GM21447 (cell line): ENCODE results near the gene VAMP1.
A peak's percentile ranks its signal among the peaks of the same experiment; 100 is the strongest.
"Not testable (repeated sequence)": the region's sequence is repeated elsewhere in the genome, so short reads cannot be mapped to it uniquely, and the experiment has no call there.

Source experiments
- ATAC-seq: cut with Tn5 transposase; IDR thresholded peaks from one replicate; pipeline ENCODE4 v1.9.1; 2021; ENCODE audit not compliant: unreplicated experiment

VAMP1 gene

GRCh38 chr12:6470375-6471163 is at the start of gene VAMP1:
Gene VAMP1, minus strand, starts transcription at chr12:6470677. Its CDS starts 146 bp downstream, at chr12:6470531.
- peak; percentile 87 for ATAC-seq

- ATAC-seq: no peak
Measured at GRCh38 chr12:6520186-6520585, 49.7 kb upstream of the VAMP1 start.

- no peak for ATAC-seq
Measured at GRCh38 chr12:6508087-6508486, 37.6 kb upstream of the VAMP1 start.

- ATAC-seq: no peak
Measured at GRCh38 chr12:6507102-6507998, 36.9 kb upstream of the VAMP1 start.

- no peak for ATAC-seq
Measured at GRCh38 chr12:6500466-6500865, 30.0 kb upstream of the VAMP1 start.

GRCh38 chr12:6497291-6497690 is 26.8 kb upstream of the VAMP1 start:
- not testable (repeated sequence) for ATAC-seq

GRCh38 chr12:6494968-6495367 is 24.5 kb upstream of the VAMP1 start:
- no peak for ATAC-seq

GRCh38 chr12:6494258-6494743 is 23.8 kb upstream of the VAMP1 start:
- ATAC-seq: no peak

- peak; percentile 83 for ATAC-seq
Measured at GRCh38 chr12:6493497-6494257, 23.2 kb upstream of the VAMP1 start, which contains the start of gene NCAPD2. Gene NCAPD2, plus strand, starts transcription at chr12:6494102. Its CDS starts 997 bp downstream, at chr12:6495099.

GRCh38 chr12:6492838-6493496 is 22.5 kb upstream of the VAMP1 start, which contains the start of gene MRPL51:
Gene MRPL51, minus strand, starts transcription at chr12:6493262. Its CDS starts 126 bp downstream, at chr12:6493136.
- peak; percentile 68 for ATAC-seq

- ATAC-seq: not testable (repeated sequence)
Measured at GRCh38 chr12:6490673-6491072, 20.2 kb upstream of the VAMP1 start.

GRCh38 chr12:6489449-6489848 is 19.0 kb upstream of the VAMP1 start:
- no peak for ATAC-seq

GRCh38 chr12:6488240-6488639 is 17.8 kb upstream of the VAMP1 start:
- ATAC-seq: no peak

GRCh38 chr12:6478416-6478815 is 7.9 kb upstream of the VAMP1 start:
- no peak for ATAC-seq

- ATAC-seq: not testable (repeated sequence)
Measured at GRCh38 chr12:6477601-6478377, 7.3 kb upstream of the VAMP1 start.

- ATAC-seq: no peak
Measured at GRCh38 chr12:6476489-6476888, 6.0 kb upstream of the VAMP1 start.

- ATAC-seq: not testable (repeated sequence)
Measured at GRCh38 chr12:6475233-6475975, 4.9 kb upstream of the VAMP1 start.

GRCh38 chr12:6472491-6472890 is 2.0 kb upstream of the VAMP1 start:
- no peak for ATAC-seq

GRCh38 chr12:6471989-6472360 is 1.5 kb upstream of the VAMP1 start:
- ATAC-seq: no peak
